GM23338 (cell line): ENCODE data around the gene ZNF638.

Experiments
- CTCF ChIP-seq, 2 experiments: fragments of 200-600 bp in 1 of 2; sonication (generic) in 1 of 2; conservative IDR thresholded peaks; 2 replicates each; pipeline versions ENCODE4 v1.5.1 to v1.6.1; 2016 to 2017; ENCODE audit warnings: antibody characterized with exemption in 2 of 2, low read depth in 2 of 2, mild to moderate bottlenecking in 2 of 2, moderate library complexity in 1 of 2
- POLR2AphosphoS5 ChIP-seq: IDR thresholded peaks from 2 replicates; pipeline ENCODE4 v1.6.1; 2016; ENCODE audit warnings: antibody characterized with exemption, low read depth
- REST ChIP-seq: IDR thresholded peaks from one replicate; pipeline ENCODE4 v1.6.1; 2018; ENCODE audit warnings: antibody characterized with exemption; ENCODE audit not compliant: unreplicated experiment
- STAT1 ChIP-seq: IDR thresholded peaks from one replicate; pipeline ENCODE4 v1.6.1; 2016; ENCODE audit warnings: antibody characterized with exemption; ENCODE audit not compliant: unreplicated experiment
- ZNF462 ChIP-seq: fragments of 250-450 bp; sonication (Bioruptor Pico); IDR thresholded peaks from 2 replicates; pipeline ENCODE4 v1.5.0; 2020; ENCODE audit warnings: mild to moderate bottlenecking, moderate library complexity

GRCh38 chr2:71457123-71457915, 125.7 kb downstream of the ZNF638 start:
- TF ChIP-seq REST (no peak), CTCF (conservative IDR thresholded peaks at IDR 0.05; ENCODE audit: low read depth in 2 of 2) (no peak), STAT1 (no peak), POLR2AphosphoS5 (no peak), ZNF462 (CRISPR knock-in tag) (no peak)
